AG09319 (cell line): ENCODE results near the gene RHOF.

Experiments
- DNase-seq: peaks from one replicate; pipeline ENCODE4 v3.0.0-alpha.2; 2010; ENCODE audit warnings: low read depth; ENCODE audit errors: extremely low read depth
- TF ChIP-seq, protein P1 (sequence below): IDR thresholded peaks from 2 replicates; pipeline ENCODE4 v1.5.1; 2011; ENCODE audit warnings: low read depth, mild to moderate bottlenecking, inconsistent platforms, low read length, moderate library complexity

The RHOF gene

DNA sequence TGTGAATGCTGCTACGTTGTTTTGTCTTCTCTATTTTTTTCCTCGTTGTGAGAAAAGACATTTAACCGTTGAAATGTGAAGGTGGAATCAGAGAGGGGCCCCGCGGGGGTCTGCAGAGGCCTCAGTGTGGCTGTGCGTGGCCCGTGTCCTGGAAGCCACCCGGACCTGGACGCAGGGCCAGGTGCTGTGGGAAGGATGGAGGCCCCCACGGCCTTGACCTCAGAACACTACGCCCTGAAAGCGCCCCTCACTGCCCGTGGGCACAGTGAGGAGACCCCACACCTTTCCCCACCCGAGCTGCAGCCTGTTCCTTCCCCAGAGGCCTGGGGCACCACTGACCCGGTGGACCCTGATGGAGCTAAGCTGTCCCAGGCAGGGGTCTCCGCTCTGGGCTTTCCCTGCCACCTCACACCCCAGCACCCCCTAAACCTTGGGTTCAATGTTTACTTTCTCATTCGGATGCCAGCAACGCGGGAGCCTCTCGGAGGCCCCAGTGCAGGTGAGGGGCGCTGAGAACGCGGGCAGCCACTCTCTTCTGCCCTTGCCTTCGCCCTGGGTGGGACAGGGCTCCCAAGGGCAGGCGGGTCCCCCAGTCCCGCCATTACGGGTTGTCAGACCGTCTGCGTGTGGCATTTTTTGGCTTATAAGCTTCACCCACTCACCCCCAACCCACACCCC, 37.2 kb upstream of the RHOF start:
- no peak for DNase-seq
- TF ChIP-seq, protein P1, sequence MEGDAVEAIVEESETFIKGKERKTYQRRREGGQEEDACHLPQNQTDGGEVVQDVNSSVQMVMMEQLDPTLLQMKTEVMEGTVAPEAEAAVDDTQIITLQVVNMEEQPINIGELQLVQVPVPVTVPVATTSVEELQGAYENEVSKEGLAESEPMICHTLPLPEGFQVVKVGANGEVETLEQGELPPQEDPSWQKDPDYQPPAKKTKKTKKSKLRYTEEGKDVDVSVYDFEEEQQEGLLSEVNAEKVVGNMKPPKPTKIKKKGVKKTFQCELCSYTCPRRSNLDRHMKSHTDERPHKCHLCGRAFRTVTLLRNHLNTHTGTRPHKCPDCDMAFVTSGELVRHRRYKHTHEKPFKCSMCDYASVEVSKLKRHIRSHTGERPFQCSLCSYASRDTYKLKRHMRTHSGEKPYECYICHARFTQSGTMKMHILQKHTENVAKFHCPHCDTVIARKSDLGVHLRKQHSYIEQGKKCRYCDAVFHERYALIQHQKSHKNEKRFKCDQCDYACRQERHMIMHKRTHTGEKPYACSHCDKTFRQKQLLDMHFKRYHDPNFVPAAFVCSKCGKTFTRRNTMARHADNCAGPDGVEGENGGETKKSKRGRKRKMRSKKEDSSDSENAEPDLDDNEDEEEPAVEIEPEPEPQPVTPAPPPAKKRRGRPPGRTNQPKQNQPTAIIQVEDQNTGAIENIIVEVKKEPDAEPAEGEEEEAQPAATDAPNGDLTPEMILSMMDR: no peak

DNA sequence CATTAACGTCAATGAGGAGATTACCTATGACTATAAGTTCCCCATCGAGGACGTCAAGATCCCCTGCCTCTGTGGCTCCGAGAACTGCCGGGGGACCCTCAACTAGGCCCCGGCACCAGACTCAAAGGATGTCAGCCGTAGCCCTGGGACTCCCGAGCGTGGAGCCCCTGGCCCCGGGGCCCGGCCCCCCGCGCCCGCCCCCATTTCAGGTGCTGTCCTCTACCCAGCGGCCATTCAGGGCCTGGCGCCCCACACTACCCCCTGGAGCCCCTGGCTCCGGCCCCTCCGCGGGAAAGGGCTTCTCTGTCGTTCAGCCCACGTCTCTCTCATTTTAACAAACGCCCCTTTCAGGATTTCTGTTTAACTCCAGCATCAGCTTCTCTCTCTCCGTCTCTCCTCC, 36.6 kb upstream of the RHOF start:
- no peak for DNase-seq
- TF ChIP-seq, protein P1: no peak

DNA sequence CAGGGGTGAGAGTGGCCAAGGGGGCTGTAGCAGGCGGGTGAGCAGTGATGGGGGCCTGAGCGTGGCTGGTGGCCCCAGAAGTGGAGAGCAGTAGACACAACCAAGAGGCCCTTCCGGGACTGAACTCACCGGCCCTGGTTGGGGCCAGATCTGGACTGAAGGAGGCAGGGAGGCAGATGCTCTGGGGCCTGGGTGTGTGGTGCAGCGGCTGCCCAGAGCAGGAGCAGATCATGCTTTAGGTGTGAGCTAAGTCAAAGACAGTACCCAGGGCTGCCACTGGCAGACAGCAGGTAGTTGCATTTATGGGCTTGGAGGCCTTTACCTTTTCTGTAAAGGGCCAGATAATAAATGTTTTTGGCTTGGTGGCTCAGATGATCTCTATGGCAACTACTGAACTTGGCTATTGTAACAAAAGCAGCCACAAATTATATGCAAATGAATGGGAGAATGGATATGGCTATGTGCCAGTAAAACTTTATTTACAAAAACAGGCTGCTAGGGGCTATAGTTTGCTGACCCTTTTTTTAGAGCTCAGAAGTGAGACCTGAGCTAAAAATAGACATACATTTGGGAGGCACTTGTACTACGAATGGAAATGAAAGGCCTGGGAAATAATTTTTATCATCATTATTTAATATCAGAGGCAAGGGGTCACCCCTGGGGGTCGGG, 35.9 kb upstream of the RHOF start:
- DNase-seq: no peak
- TF ChIP-seq, protein P1: no peak

DNA sequence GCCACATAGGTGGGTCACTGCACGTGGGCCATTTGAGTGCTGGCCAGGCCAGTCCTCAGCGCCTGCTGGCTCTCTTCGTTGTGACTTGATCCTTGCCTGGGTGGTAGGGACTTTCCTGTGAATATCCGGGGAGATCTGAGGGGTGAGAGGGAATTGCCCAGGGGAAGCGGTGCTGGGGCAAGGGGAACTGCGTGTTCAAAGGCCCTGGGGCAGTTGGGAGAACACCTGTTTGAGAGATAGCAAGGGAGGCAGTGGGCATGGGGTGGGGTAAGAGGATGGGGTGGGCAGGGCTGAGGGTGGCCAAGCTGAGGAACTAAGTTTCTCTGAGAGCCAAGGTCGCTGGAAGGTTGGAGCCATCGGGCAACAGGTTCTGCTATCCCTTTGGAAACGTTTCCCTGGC, 35.3 kb upstream of the RHOF start:
- DNase-seq: no peak
- TF ChIP-seq, protein P1: no peak

DNA sequence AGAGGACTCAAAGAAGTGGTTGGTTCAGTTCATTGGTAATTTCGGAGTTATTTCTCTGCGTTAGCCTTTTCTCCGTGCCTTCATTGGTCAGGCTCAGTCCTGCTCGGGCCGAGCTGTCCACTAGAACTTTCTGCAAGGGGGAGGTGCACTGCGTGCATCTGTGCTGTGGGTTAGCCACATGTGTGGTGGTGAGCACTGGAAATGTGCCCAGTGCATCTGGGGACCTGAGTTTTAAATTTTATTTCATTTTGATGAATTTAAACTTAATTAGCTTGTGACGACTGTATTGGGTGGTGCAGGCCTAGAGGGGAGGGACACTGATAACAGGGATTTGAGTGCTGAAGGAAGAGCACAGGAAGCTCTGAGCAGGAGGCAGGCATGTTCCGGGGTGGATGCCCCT, 34.8 kb upstream of the RHOF start:
- no peak for DNase-seq
- TF ChIP-seq, protein P1: no peak

DNA sequence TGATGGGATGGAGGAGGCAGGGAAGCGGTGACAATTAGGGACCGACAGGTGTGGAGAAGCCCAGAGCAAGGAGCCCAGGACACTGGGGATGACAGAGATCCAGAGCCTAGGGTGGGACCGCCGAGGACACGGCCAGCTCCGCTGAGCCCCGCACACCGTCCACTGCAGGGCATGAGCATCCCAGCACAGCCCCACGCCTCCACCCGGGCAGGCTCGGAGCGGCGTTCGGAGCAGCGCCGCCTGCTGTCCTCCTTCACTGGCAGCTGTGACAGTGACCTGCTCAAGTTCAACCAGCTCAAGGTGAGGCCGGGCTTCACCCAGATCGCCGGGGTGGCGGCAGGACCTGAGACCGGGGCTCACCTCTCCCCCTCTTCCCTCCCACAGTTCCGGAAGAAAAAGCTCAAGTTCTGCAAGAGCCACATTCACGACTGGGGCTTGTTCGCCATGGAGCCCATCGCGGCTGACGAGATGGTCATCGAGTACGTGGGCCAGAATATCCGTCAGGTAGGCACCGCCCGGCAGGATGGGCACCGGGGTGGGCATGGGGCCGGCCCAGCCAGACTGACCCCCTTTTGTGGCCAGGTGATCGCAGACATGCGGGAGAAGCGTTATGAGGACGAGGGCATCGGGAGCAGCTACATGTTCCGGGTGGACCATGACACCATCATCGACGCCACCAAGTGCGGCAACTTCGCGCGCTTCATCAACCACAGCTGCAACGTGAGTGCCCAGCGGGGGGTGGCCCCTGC, 34.0 kb upstream of the RHOF start:
- TF ChIP-seq, protein P1: no peak
- no peak for DNase-seq
